NCI-H1417 (cell line): Measurements from ENCODE around the gene MTHFD1.

Source experiments
- DNase-seq, 3 experiments: peaks; one replicate each; lab custom pipeline; 2025; lab: John Stamatoyannopoulos, UW

The MTHFD1 gene

DNA sequence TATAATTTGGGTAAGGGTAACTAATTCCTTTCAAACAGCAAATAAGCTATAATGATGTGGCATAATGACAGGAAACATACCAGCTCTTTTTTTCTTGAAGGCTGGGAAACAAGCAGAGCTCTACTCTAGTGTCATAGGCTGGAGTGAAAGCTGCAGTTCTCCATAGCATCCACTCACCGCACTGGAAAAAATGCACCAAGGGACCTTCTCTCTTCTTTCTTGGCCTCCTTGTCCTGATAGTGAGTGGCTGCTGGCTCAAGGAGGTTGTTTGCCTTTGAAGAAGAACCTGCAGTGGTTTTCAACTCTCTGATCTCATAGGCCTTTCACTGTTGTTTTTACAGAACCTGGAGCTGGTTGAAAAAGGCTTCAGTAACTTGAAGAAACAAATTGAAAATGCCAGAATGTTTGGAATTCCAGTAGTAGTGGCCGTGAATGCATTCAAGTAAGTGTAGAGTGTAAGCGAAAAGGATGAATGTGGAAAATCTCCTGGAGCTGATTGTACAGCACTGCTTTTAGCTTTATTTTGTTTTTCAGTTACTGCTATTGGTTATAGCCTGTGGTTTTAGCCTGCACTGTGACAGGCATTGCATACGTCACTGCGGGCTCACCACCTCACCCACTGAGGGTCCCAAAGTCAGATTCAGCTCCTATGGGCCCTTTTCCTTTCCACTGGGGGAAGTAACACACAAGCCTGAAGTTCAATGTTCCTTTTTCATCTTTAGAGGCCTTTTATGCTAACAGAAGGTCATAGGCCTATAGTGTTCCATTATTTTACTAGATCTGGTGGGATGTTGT lies 59.9 kb downstream of the MTHFD1 start:
- no peak for DNase-seq

DNA sequence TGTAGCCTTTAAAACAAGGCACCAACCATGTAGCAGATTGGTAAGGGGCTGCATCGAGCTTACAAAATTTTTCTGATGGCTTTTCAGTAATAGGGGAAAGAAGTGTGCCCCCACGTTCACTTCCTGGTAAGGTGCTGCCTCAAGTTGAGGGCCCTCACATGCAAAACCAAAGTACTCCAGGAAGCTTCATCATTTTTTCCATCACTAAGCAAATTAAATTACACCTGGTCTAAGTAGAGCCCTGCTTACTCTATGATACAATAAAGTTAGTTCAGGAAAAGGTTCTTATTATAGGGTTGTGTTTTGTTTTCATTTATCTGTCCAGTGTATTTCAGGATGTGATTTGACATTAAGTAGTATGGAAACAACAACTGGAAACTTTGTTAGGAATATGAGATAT lies 62.1 kb downstream of the MTHFD1 start:
- no peak for DNase-seq

DNA sequence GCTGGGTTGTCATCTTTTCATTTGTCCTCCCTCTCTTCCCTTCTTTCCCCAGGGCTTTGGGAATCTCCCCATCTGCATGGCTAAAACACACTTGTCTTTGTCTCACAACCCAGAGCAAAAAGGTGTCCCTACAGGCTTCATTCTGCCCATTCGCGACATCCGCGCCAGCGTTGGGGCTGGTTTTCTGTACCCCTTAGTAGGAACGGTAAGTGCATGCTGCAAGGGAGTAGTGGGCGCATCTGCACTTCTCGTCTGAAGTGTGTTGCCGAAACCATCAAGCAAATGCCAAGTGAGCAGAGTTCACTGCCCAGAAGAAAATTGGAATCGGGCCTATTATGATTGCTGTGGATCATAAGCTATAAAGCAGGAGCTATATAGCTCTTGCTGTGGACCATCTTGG lies 66.5 kb downstream of the MTHFD1 start:
- DNase-seq = no peak

DNA sequence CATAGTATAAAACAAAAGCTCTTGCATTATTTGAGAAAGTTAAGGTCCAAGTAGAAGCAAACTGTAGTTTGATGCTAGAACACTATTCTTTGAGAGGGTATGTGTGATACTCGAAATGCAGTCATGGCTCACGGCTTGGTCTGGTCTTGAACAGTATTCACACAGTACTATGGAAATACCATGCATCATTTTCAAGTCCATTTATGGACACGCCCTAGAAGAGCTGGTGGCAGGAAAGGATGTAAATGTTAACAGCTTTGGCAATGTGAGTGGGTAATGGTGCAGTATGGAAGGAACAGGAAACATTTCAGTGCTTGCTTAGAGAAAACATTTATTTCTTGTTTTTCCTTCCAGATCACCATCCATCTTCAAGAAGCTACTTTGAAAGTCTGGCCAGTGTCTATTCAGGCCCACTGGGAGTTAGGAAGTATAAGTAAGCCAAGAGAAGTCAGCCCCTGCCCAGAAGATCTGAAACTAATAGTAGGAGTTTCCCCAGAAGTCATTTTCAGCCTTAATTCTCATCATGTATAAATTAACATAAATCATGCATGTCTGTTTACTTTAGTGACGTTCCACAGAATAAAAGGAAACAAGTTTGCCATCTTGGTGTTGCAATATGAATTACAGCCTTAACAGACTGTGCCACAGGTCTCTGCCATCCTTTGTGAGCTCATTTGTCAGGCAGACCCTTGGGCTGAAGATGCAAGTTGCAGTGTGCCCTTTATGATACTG lies 71.4 kb downstream of the MTHFD1 start:
- DNase-seq = no peak

DNA sequence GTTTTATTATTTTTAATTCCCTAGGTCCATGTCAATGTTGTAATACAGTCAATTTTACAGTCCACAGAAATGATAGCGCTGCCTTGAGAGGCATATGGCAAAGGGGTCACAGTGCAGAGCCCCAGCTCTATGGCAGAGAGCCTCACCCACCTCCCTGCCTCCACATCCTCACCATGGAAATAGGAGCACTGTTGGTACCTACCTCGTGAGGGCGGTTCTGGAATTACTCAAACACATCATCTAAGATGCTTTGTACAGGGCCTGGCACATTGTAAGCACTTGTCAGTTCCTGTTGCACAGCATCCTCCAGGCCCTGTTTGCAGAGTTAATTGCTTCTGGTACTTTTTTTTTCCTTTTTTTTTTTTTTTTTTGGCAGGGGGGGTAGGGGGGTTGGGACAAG lies 73.1 kb downstream of the MTHFD1 start:
- DNase-seq = no peak

- no peak for DNase-seq
Measured at GRCh38 chr14:64463195-64463594, 75.0 kb downstream of the MTHFD1 start.

- DNase-seq = no peak
Measured at GRCh38 chr14:64463873-64464272, 75.7 kb downstream of the MTHFD1 start.

DNA sequence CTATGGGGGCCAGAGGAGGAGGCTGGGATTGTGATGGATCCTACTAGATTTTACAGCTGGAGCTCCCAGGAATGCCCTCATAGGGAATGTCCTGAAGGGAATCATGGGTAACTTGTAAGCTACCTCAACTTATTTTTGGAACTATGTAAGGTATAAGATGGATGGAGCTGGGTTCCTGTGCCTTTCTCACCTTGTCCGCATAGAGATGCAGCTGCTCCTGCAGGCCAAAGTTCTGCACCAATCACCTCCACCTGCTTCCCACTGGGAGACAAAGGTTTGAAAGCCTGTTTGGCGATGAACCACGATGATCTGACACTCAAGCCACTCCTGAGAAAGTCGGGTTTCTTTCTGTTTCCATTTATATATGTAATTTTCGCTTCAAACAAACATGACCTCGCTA lies 76.5 kb downstream of the MTHFD1 start:
- DNase-seq = peak; percentile 45 to 75 (median 46)

DNA sequence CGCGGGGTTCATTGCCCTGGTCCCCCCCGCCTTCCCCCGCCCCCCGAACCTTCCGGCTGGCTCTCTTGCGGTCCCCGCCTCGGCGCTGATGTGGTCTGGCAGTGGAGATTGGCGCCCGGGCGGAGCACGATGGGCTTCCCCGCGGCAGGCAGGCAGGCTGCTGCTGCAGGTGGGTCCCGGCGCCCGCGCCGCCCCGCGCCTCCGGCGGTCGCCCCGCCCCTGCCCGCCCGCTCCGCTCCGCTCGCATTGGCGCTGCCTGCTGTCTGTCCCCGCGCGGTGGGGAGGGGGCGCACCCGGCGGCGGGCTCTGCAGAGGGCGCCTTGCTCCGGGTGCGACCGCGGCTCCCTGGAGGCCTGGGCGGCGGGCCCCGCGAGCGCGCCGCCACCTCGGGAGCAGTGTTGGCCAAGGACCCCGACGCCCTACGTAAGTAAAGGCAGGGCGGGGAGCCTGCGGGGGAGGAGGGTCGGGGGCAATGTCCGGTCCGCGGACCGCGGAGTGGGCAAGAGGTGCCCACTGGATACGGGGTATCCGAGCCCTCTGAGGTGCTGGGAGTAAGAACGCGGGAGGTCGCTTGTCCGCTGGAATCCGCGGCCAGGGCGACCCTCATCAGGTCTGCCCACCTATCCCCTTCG lies 77.2 kb downstream of the MTHFD1 start, which contains the start of gene AKAP5:
TSS of gene AKAP5 (plus strand) at position 309 of the 632 bp plus-strand sequence. CDS start 2,896 bp downstream, outside the sequence.
- DNase-seq = peak; percentile 79 to 88 (median 81)

DNA sequence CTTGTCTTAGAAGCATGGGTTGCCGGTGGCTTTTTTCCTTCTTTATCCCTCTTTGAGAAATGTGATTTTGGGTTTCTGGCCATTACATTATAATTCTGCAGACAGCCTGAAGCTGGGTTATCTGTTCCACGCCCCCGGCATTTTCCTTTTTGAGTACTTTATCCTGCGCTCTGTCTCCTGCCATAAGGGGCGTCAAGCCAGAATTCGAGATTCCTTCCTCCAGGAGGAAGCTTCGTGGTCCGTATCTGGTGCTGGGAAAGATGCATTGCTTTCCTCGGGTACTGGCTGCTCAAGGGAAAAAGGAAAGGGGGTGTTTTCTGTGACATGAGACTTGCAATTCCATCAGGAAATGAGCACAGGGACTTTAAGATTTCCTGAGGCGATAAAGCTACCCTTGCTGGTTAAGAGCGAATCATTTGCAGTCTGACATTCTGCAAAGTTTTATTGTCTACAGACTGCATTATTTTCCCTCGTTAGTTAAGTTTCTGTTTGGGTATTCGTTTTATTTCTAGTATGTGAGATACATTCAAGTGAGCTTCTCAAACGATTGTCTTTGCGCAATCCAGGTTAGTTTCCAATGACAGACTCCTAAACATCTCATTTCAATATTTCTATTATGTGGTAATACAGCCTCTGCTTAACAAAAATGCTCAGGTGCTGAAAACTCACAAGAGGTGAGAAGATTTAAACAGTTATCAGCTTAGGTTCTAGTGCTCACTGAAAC lies 77.8 kb downstream of the MTHFD1 start:
- DNase-seq = peak; percentile 27 to 68 (median 67)

DNA sequence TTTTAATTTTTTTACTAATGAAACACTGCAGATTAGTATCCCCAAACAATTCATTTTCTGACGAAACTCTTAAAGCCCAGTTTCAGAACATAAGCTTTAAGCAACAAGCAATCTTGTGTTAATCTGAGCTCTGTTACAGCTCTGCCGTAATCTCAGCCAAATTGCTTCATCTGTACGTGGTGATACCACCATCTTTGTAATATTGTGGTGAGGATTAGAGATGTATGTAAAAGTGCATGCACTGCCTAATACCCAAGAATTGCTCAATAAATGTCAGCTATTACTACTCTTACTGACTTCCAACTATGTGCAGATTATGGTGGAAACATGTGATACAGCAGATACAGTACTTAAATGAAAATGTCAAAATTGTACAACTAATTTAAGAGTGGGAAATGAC lies 78.9 kb downstream of the MTHFD1 start:
- DNase-seq = no peak

- DNase-seq = no peak
Measured at GRCh38 chr14:64467566-64467965, 79.4 kb downstream of the MTHFD1 start.

- DNase-seq = no peak
Measured at GRCh38 chr14:64468451-64468850, 80.3 kb downstream of the MTHFD1 start.

- DNase-seq = peak in 1 of 3 experiments; percentile 50
Measured at GRCh38 chr14:64474041-64474440, 85.9 kb downstream of the MTHFD1 start.

DNA sequence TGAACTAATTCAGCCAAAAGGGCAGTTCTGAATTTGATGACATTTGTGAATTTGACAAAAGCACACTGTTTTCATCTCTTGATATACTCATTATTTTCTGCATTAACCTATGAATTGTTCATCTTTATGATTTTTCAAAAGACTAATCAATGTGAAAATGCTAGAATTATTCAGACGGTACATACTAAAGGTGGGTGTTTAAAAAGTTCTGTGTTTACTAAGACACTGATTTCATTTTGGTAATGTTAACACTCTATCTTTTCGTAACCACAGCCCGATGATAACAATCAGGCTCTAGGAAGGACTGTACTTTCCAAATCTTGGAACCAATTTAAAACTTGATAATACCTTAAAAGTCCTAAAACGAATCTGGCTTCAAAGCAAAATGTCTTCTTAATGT lies 86.5 kb downstream of the MTHFD1 start:
- no peak for DNase-seq

GRCh38 chr14:64475585-64476273 lies 87.6 kb downstream of the MTHFD1 start:
- DNase-seq = no peak

GRCh38 chr14:64476438-64476837 lies 88.3 kb downstream of the MTHFD1 start:
- no peak for DNase-seq

- DNase-seq = peak in 2 of 3 experiments; percentile 1 to 34
Measured at GRCh38 chr14:64478634-64479250, 90.6 kb downstream of the MTHFD1 start.

- no peak for DNase-seq
Measured at GRCh38 chr14:64488590-64489099, 100.5 kb downstream of the MTHFD1 start.

GRCh38 chr14:64491637-64492036 lies 103.5 kb downstream of the MTHFD1 start:
- no peak for DNase-seq

DNA sequence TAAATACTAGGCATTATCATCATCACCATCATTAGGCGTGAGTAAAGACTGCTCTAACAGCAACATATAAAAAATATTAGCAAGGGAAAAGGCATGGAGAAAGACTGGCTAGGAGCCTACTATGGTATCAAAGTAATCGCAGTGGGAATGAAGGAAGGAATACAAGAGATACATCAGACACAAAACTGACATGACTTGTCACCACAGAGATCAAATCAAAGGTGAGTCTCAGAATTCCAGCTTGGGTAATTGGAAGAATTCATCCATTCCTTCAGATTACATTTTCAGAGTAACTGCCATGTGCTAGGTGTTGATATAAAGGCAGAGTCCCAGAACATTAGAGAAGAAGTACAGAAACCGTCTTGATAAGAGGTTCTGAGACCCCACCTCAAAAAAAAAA lies 105.3 kb downstream of the MTHFD1 start:
- DNase-seq = no peak
